HG03558 (cell line): ENCODE data around the gene SPATA13.
"Not testable (repeated sequence)": the region's sequence is repeated elsewhere in the genome, so short reads cannot be mapped to it uniquely, and the experiment has no call there.

Experiments
- ATAC-seq: cut with Tn5 transposase; IDR thresholded peaks from one replicate; pipeline ENCODE4 v1.9.1; 2021; ENCODE audit warnings: moderate number of reproducible peaks; ENCODE audit not compliant: unreplicated experiment; ENCODE audit errors: extremely low read depth

Gene SPATA13

GRCh38 chr13:24160458-24161009, at the start of gene SPATA13:
SPATA13 (plus strand) TSS chr13:24160720; CDS start chr13:24222930, 62,210 bp downstream.
- ATAC-seq: no peak

GRCh38 chr13:24112791-24113190, 47.7 kb upstream of the SPATA13 start:
- ATAC-seq: no peak

DNA sequence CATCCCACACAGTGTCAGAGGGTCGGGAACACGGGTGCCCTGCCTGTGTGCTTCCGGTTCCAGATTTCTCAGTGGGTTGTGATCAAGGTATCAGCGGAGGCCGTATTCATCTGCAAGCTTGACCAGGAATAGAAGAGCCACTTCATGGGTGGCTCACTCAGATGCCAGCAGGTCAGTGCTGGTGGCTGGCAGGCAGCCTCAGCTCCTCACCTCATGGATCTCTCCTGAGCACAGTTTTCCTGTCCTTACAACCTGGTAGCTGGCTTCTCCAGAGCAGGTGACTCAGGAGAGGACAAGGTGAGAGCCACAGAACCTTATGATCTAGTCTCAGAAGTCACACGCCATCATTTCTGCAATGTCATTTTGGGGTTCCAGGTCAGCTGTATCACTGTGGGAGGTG, 44.8 kb upstream of the SPATA13 start:
- no peak for ATAC-seq

GRCh38 chr13:24116131-24116530, 44.4 kb upstream of the SPATA13 start:
- ATAC-seq: no peak

DNA sequence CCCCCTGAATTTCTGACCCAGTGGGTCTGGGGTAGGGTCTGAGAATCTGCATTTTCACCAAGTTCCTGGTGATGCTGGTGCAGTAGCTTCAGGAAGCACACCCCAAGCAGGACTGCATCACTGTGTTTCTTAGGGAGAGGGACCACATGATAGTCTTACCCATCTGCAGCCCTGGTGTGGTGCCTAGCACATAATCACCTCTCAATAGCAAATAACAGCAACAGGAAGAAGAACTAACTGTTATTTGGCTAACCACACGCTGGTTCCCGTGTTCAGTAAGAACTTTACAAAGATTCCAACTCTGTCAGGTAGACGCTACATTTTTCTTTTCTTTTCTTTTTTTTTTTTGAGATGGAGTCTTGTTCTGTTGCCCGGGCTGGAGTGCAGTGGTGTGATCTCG, 41.9 kb upstream of the SPATA13 start:
- no peak for ATAC-seq

- no peak for ATAC-seq
Measured at GRCh38 chr13:24119626-24120508, 40.7 kb upstream of the SPATA13 start.

DNA sequence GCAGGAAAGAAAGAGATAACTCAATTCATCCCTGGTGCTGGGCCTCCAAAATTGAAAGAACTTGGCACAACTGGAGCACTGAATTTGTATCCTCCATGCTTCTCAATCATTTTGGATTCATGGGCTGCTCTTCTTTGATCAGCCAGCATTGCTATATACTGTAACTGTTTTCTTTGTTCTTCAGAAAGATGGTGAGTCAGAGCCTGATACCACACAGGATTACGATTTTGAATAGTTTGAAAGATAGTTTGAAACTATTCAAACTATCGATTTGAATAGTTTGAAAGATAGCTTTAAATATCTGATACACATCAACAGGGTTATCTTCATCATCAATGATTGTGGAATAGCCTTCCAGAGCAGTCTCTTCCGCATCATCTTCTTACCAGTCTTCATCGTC, 38.5 kb upstream of the SPATA13 start:
- ATAC-seq: not testable (repeated sequence)

DNA sequence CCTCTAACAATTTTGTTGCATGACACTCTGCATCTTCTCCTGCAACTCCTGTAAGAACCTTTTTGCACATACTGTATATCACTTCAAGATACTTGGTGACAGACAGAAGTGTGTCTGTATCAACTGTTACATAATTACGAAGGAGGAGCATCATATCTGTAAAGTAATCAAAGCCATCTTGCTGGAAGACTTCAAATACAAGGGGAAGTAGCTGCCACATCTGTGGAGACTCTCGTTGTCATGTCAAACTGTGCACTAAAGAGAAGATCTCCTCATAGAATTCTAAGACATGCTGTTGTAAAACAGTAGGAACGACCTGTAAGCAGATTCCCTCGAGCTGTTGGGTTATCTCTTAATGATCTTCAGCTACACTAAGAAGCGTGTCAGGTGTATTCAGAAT, 38.0 kb upstream of the SPATA13 start:
- ATAC-seq: no peak

GRCh38 chr13:24123761-24124160, 36.8 kb upstream of the SPATA13 start:
- no peak for ATAC-seq

DNA sequence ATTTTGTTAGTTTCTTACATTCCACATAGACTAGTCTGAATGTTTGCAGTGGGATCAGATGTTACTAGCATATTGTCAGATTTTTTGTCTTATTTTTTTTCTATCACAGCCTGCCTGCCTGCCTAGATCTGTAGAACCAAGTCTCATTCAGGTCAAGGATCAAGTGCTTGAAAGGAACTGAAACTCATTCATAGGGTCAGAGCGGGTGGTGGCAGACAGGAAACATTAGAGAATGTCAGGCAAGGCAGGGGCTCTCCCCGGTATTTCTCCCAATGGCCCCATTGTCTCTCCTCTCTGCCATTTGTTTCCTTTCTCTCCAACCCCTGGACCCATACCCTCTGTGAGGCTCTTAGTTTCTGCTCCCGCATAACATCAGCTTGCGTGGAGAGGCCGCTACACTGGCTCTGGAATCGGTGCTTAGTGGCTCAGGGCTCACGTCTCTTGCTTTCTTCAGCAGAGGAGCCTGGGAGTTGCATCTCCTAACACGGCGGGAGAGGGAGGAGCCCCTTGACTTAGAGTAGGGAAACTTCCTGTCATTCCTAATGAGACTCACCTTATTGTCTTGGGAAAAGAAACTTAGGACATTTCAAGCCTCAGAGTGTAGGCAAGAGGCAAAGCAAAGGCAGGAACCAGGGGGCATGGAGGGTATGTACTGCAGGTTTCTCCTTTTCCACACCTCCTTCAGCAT, 35.6 kb upstream of the SPATA13 start:
- ATAC-seq: peak; percentile 87

DNA sequence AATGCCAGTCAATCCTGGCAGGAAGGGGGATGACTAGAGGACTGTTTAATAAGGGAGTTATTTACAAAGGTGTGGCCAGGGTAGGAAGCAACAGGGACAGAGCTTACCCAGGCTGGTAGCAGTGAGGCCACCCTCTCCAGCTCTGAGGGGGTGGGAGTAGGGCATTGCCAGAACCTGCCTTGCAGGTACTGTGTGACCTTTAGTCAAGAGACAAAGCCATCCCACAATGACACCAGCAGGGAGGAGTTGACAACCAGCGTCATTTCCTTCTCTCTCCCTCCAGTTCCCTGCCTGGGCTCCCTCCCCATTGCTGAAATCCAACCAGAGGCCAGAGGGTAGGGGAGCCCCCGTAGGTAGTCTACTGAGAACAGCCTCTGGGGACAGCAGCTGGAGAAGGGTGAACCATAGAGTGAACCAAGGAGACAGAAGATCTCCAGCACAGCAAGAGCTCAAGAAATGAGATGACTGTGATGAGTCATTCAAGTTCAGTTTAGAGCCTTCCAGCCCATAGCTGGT, 33.3 kb upstream of the SPATA13 start:
- no peak for ATAC-seq

DNA sequence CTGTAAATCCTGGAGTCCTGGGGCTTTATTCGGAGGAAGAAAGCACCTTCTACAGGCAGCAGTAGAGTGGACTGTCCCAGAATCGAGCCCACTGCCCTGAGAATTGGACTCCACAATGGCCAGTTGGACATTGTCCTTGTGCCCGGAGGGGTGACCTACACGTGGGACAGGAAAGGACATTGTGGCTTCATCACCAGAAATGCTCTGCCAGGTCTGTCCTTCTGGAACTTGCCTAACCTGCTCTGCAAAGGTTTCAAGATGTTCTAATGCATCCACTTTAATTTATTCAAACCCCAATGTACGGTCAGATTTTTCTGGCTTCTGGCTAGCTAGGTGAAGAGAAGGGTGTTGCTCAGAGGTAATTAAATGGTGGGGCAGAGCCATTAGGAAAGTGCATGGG, 32.4 kb upstream of the SPATA13 start:
- no peak for ATAC-seq

DNA sequence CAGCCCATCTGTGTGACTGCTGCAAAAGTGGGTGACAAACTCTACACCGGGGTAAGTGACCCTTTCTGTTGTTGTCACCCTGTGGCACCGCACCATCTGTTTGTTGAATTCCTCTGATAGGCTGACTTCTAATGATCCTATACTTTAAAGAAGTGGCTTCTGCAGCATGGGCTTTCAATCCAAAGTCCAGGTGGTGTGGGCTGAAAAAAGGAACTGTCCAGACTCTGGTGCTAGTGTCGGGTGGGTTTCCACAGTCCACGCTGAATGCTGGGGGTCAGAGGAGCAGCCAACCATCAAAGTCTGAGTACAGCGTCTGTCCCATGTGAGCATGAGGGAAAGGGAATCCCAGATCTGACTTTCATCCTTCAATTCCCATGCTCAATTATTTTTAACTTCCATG, 31.6 kb upstream of the SPATA13 start:
- ATAC-seq: no peak

DNA sequence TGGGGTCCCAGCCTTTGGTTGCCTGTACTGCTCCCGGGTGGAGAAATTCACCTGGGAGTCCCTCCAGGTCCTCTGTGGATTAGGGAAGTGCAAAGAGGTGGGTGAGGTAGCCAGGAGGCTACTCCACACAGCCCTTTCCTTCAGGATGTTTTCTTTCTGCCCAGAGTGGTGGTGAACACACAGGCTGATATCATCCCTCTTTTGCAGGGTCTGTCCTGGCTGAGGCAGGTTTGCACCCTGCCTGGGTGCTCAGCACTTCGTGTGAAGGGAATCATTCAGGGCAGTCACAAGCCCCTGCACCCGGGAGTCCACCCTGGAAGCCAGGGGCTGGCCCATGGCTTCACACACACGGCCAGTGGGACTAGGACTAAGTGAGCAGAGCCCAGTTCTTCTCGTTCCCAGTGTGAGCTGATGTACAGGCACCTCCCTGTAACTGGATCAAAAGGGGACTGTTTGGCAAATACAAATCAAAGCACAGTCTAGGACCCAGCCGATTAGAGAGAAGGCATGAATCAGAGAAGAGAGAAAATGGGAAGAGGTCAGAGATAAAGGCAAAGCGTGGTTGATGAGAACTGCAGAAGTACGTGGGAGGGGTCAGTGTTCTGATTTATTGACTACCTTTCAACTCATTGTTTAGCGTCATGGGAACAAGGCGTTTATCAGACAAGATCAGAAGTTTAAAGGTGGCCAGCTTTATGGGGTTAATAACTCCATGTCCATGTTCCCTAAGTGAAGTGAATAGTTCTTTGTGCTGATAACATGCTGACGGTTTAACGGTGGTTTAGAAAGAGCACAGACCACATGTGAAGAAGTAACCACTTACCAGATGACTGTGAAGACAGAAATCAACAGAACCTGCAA, 30.4 kb upstream of the SPATA13 start:
- no peak for ATAC-seq

DNA sequence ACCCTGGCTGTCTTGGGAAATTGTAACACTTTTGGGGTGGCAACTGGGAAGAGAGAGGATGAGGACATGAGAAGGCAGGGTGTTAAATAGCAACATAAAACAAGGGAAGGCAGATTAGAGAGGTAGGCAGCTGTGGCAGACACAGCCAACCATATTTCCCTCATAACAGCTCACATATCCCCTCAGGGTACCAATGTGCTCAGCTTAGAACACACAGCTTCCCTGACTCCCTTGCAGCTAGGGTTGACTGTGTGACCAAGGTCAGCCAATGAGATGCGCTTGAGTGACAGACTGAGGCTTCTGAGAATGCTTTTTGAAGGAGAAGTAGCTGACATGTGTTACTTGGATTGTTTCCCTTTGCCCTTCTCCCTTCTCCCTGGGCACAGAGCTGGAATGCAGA, 28.8 kb upstream of the SPATA13 start:
- no peak for ATAC-seq

DNA sequence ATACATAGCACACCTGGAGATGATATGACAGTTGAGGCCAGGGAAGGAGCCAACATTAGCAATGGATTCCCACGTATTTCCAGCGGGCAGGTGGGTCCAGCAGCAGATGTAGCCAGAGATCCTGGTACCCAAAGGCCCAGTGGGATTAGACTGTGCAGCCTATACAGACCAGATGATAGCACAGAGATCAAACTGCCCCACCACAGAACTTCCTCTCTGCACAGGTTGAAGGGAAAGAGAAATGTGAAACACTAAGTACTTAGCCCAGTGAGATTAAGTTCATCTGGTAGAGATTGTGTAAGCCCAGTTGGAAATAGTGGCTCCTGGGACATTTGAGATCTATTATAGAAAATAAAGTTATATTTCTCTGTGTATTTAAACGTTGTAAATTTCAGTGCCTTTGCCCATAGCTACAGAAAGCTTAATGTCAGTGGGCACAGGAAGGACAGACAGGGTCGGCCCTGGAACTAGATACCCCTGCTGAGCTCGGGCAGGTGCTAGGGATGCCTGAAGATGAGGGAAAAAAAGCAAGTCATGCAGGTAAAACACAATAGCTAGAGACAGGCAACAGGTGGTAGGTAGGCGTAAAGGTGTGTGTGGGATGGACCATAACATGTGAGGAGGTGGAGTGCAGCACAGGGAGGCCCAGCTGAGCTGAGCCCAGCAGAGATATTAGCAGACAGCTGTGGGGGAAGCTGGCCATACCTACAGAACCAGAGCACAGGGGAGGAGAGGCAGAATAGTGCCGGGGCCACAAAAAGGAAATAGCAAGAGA, 27.3 kb upstream of the SPATA13 start:
- ATAC-seq: no peak

- no peak for ATAC-seq
Measured at GRCh38 chr13:24134231-24134630, 26.3 kb upstream of the SPATA13 start.

GRCh38 chr13:24134757-24135156, 25.8 kb upstream of the SPATA13 start:
- ATAC-seq: no peak

DNA sequence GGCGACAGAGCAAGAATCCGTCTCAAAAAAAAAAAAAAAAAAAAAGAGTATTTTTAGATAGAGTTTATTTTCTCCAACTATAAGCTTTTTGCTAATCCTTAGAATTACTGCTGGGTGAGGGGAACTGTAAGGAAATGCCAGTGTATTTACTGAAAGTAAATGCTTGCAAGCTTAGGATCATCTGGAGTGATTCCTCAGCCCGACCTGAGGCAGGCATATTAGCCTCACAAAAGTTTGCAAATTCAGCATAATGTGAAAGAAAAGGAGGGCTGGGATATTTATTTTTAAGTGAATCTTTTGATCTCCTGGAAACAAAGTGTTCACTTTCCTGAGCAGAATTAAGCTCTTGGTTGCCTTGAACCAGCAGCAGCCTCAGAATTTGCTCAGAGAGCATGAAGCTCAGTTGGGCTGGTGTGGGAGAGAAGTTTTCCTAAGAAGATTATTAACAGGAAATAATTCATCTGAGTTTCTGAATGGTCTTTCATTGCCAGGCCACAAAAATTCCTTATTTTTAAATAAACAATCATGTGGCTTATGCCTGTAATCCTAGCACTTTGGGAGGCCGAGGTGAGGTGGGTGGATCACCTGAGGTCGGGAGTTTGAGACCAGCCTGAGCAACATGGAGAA, 24.7 kb upstream of the SPATA13 start:
- no peak for ATAC-seq
